B cell (primary cell): ENCODE measurements around the gene RABGAP1L. TPM values are rescaled to one million over a fixed set of nuclear protein-coding genes. Genes with fewer than 3 reads are reported as not detected.
A peak's percentile ranks its signal among the peaks of the same experiment; 100 is the strongest.

ENCODE experiments used
- ATAC-seq: fragments of 200-7000 bp; cut with Tn5 transposase; one replicate; pipeline ENCODE4 v1.10.0; 2021; ENCODE audit warnings: low read depth, mild to moderate bottlenecking, moderate number of reproducible peaks, moderate library complexity
- CTCF ChIA-PET: fragments of 350-600 bp; sonication (Branson Sonifier 250); formaldehyde crosslinking; loops from one replicate; lab custom pipeline; 2021; ENCODE audit warnings: antibody characterized with exemption, inconsistent platforms; lab: Charles Lee
- POLR2A ChIA-PET: fragments of 350-600 bp; sonication (Branson Sonifier 250); formaldehyde crosslinking; loops from one replicate; lab custom pipeline; 2021; ENCODE audit warnings: antibody characterized with exemption; lab: Charles Lee
- DNase-seq: peaks from one replicate; pipeline ENCODE4 v3.0.0; 2013
- H2AFZ ChIP-seq: 2 replicates; pipeline ENCODE4 v1.6.1; 2012; ENCODE audit warnings: mild to moderate bottlenecking, low read depth, low read length; ENCODE audit not compliant: insufficient read depth, poor library complexity, severe bottlenecking
- H3K27ac ChIP-seq, 2 donors: 1 replicate in 1 of 2; 2 replicates in 1 of 2; pipeline ENCODE4 v1.5.1; 2012 to 2013; ENCODE audit warnings: low read length in 2 of 2, mild to moderate bottlenecking in 2 of 2, moderate library complexity in 1 of 2
- H3K27me3 ChIP-seq, 4 experiments: fragments of 200-600 bp in 1 of 4; sonication (generic) in 1 of 4; replicated peaks in 1 of 4; 1 replicate in 2 of 4; 2 replicates in 2 of 4; pipeline versions ENCODE4 v1.6.1 to v1.7.0; 2013 to 2016; ENCODE audit warnings: low read length in 3 of 4, mild to moderate bottlenecking in 2 of 4, mixed read lengths in 1 of 4, moderate library complexity in 1 of 4; ENCODE audit not compliant: insufficient read depth in 4 of 4, control insufficient read depth in 3 of 4; ENCODE audit errors: control extremely low read depth in 1 of 4
- H3K36me3 ChIP-seq, 2 experiments: replicated peaks in 1 of 2; 1 replicate in 1 of 2; 2 replicates in 1 of 2; pipeline versions ENCODE4 v1.6.1 to v1.7.1; 2013; ENCODE audit warnings: low read length in 1 of 2; ENCODE audit not compliant: insufficient read depth in 2 of 2, control insufficient read depth in 1 of 2; ENCODE audit errors: control extremely low read depth in 1 of 2, extremely low read depth in 1 of 2
- H3K4me1 ChIP-seq, 2 donors: fragments of 200-600 bp in 1 of 2; sonication (generic) in 1 of 2; 1 replicate in 1 of 2; 2 replicates in 1 of 2; pipeline versions ENCODE4 v1.5.1 to v1.6.1; 2013 to 2017; ENCODE audit warnings: low read length in 2 of 2; ENCODE audit not compliant: control insufficient read depth in 2 of 2, insufficient read depth in 2 of 2
- H3K4me2 ChIP-seq: replicated peaks from 2 replicates; pipeline ENCODE3; 2012; ENCODE audit warnings: mild to moderate bottlenecking, low read depth, low read length; ENCODE audit not compliant: poor library complexity, severe bottlenecking
- H3K4me3 ChIP-seq, 5 experiments: fragments of 200-600 bp in 1 of 5; sonication (generic) in 1 of 5; 1 replicate in 3 of 5; 2 replicates in 2 of 5; pipeline versions ENCODE4 v1.5.1 to v1.7.0; 2011 to 2016; ENCODE audit warnings: low read length in 4 of 5, mild to moderate bottlenecking in 4 of 5, low read depth in 2 of 5, control low read depth in 1 of 5, moderate library complexity in 1 of 5; ENCODE audit not compliant: insufficient read depth in 1 of 5; ENCODE audit errors: control extremely low read depth in 1 of 5, extremely low read depth in 1 of 5
- H3K79me2 ChIP-seq: fragments of 200-600 bp; sonication (generic); one replicate; pipeline ENCODE4 v1.6.0; 2016; ENCODE audit warnings: low read length; ENCODE audit not compliant: control insufficient read depth, insufficient read depth
- H3K9ac ChIP-seq: fragments of 200-600 bp; sonication (generic); 2 replicates; pipeline ENCODE4 v1.6.1; 2017; ENCODE audit warnings: mild to moderate bottlenecking, low read length, moderate library complexity
- H3K9me3 ChIP-seq, 3 donors: one replicate each; pipeline versions ENCODE4 v1.6.1 to v1.7.1; 2013; ENCODE audit warnings: low read length in 2 of 3; ENCODE audit not compliant: control insufficient read depth in 2 of 3, insufficient read depth in 1 of 3; ENCODE audit errors: control extremely low read depth in 1 of 3
- H4K20me1 ChIP-seq: 2 replicates; pipeline ENCODE4 v1.6.0; 2012; ENCODE audit warnings: mild to moderate bottlenecking, low read length; ENCODE audit not compliant: insufficient read depth, control insufficient read depth, poor library complexity, severe bottlenecking
- H3K27ac Mint-ChIP-seq: one replicate; pipeline ENCODE4 v1.8.0; 2021; ENCODE audit warnings: mixed read lengths
- H3K27me3 Mint-ChIP-seq: one replicate; pipeline ENCODE4 v1.8.0; 2021; ENCODE audit warnings: mixed read lengths
- H3K4me1 Mint-ChIP-seq: one replicate; pipeline ENCODE4 v1.8.0; 2021; ENCODE audit warnings: mixed read lengths
- H3K4me3 Mint-ChIP-seq: one replicate; pipeline ENCODE4 v1.8.0; 2021; ENCODE audit warnings: mixed read lengths
- H3K9me3 Mint-ChIP-seq: one replicate; pipeline ENCODE4 v1.8.0; 2022; ENCODE audit warnings: mixed read lengths; ENCODE audit not compliant: insufficient read depth
- CTCF ChIP-seq: fragments of 200-600 bp; IDR thresholded peaks from one replicate; pipeline ENCODE4 v1.8.0; 2022; ENCODE audit warnings: antibody characterized with exemption, mild to moderate bottlenecking
- EZH2 ChIP-seq: IDR thresholded peaks from 2 replicates; pipeline ENCODE4 v1.6.1; 2012; ENCODE audit warnings: borderline replicate concordance, low read depth, mild to moderate bottlenecking, moderate library complexity, low read length; ENCODE audit not compliant: insufficient read depth, poor library complexity, severe bottlenecking
- WGBS: methylation state at CpG from one replicate; pipeline ENCODE4 v1.1.5; 2013; ENCODE audit warnings: missing lambda C conversion rate; ENCODE audit not compliant: insufficient coverage; 5-methylcytosine and 5-hydroxymethylcytosine counted together
- intact Hi-C: fragments of 100-400 bp; cut with micrococcal nuclease; formaldehyde crosslinking; loops from one replicate; pipeline ENCODE4 v1.10.0; 2022
- polyA plus RNA-seq: library from polyadenylated mRNA; depleted of rRNA; stranded (reverse); fragments of >200 nt; gene quantifications from 2 replicates; pipeline ENCODE4 v1.2.3, GENCODE V29; 2012
- total RNA-seq, 2 donors: library from RNA; stranded (reverse); fragments of 120-200 nt in 1 of 2; gene quantifications; 1 replicate in 1 of 2; 2 replicates in 1 of 2; pipeline versions ENCODE4 v1.2.3 to v1.2.4, GENCODE V29; 2013 to 2022

Gene RABGAP1L
- total and polyA plus RNA-seq, 2 donors (not counting 1 experiment from before 2014, with no cell fraction given): 34.9 to 159 TPM

- Histone ChIP-seq H4K20me1 (no peaks in the 10 kb centered on the region), H3K4me2 (no peak overlapping the region), H2AFZ (no peak overlapping the region), H3K27ac (no peak overlapping the region), H3K36me3 (no peaks in the 10 kb centered on the region), H3K4me3 (no peak overlapping the region), H3K9me3 (no peaks in the 10 kb centered on the region), H3K79me2 (no peaks in the 10 kb centered on the region), H3K9ac (no peak overlapping the region), H3K27me3 (no peaks in the 10 kb centered on the region), H3K4me1 (no peaks in the 10 kb centered on the region)
- no peak overlapping the region for H3K4me3 Mint-ChIP-seq
- ChIA-PET POLR2A (no interaction called here), CTCF (interaction anchor here (0.7 to 2.1 kb wide), 7 partner anchors 102 to 383 kb away, joined by 3 to 14 read pairs (median 5); no protein-coding TSS in a partner anchor)
- DNase-seq: no peak
- no peak for ATAC-seq
- no peak for TF ChIP-seq EZH2
- TF ChIP-seq CTCF: no peak
- 86% methylated on average over 2 of the region's 2 CpGs for WGBS
- peaks cover 8% of the 10 kb centered on the region for H3K4me1 Mint-ChIP-seq
- H3K27me3 Mint-ChIP-seq: no peaks in the 10 kb centered on the region
- no peaks in the 10 kb centered on the region for H3K9me3 Mint-ChIP-seq
- intact Hi-C loops: no loop called here
- H3K27ac Mint-ChIP-seq: no peak overlapping the region
Observed at GRCh38 chr1:174768949-174769348, 609.6 kb downstream of the RABGAP1L start.

GRCh38 chr1:174769961-174770549, 610.7 kb downstream of the RABGAP1L start:
- no peaks in the 10 kb centered on the region for H3K27me3 ChIP-seq
- no peaks in the 10 kb centered on the region for H3K36me3 ChIP-seq
- Mint-ChIP-seq H3K4me1 (peaks cover 8% of the 10 kb centered on the region), H3K4me3 (no peak overlapping the region), H3K27ac (no peak overlapping the region), H3K9me3 (no peaks in the 10 kb centered on the region), H3K27me3 (no peaks in the 10 kb centered on the region)
- no peak overlapping the region for H3K27ac ChIP-seq
- H3K4me3 ChIP-seq: no peak overlapping the region
- ChIA-PET POLR2A (no interaction called here), CTCF (interaction anchor here (0.7 to 2.6 kb wide), 14 partner anchors 184 to 382 kb away, joined by 3 to 50 read pairs (median 5); partner anchors contain the start of genes CACYBP and MRPS14)
- no peak overlapping the region for H3K9ac ChIP-seq
- H3K4me1 ChIP-seq: no peaks in the 10 kb centered on the region
- DNase-seq (peak; percentile 63), ATAC-seq (peak; percentile 57)
- intact Hi-C loops: loop anchor here (1.0 kb wide), 3 partner anchors 213 to 259 kb away; no protein-coding TSS in a partner anchor
- no peak overlapping the region for H3K4me2 ChIP-seq
- H3K79me2 ChIP-seq: no peaks in the 10 kb centered on the region
- no peak overlapping the region for H2AFZ ChIP-seq
- TF ChIP-seq EZH2: no peak
- peak; percentile 86 for TF ChIP-seq CTCF
- no peaks in the 10 kb centered on the region for H3K9me3 ChIP-seq
- no peaks in the 10 kb centered on the region for H4K20me1 ChIP-seq
